ENCODE measurements around the gene ASB2. TPM values are rescaled to one million over a fixed set of nuclear protein-coding genes. Genes with fewer than 3 reads are reported as not detected.

The ASB2 gene
- total RNA-seq, 4 donors from 2014 or later, result 0.60 to 2.1 (median 1.8) TPM; not detected in 1

DNA sequence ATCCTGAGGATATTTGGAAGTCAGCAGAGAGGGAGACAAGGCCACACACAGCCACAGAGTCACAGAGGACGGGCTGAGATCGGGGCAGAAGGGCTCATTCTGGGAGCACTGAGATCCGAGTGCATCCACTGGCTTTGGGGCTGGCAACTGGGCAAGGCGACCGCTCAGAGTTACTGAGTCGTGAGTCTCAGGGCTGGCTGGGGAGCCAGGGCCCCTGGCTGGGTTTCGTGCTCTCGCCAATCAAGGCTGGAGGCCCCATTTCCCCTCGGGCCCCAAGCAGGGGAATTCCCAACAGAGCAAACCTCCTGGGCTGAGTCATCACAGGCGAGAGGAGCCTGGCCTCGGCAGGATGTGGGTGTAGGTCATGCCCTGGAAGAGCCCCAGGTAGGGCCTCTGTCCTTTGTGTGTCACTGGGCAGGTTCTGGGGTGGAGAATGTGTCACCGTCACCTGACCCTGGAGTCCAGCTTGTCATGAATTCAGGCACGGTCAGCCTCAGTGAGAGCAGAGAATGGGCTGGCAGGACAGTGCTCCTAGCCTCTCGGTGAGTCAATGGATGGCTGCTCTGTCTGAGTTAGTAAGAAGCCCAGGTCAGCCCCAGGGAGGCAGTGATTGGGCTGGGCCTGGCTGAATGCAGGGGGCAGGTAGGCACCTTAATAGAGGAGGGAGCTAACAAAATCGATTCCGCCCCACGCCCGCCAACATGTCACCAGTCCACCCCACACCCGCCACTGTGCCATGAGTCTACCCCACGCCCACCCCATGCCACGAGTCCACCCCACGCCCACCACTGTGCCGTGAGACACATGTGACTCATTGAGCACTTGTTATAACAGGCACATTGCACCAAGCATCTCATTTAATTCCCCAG, 16.9 kb downstream of the ASB2 start:
- H3K4me1 ChIP-seq, result peaks cover 0 to 41% (median 3%) of the 10 kb centered on the region in 4 donors
- no peak for DNase-seq (ENCODE audit: low spot score in 2 of 2)
- 63 to 78% methylated on average over 20 to 22 of the region's 23 CpGs for WGBS, 2 donors

DNA sequence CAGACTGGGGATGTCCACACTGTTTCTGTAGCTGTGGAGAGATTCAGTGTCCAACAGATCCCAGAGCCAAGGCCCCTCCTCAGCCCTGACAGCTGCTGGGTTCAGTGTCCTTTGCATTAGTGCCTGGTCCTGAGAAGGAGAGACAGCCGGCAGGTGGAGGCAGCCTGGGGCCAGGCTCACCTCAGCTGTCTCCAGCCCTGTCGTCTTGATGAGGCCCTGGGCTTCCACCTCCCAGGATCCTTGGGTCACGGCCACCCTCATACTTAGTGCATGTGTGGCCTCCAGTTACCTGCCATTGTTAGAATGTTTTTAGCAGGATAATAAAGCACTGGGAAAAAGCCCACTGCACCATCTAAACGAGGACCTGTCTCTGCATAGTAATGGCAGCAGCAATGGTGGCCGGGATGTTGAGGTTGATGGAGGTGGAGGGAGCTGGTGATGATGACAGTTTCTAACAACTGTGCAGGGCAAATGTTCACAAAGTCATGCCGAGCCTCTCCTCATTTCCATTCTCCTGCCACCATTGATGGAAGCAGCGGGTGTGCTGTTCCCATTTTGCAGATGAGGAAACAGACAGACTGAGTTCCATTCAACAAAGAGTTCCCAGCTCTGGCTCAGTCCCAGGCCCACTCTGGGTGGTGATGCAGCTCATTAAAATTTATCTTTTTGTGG, 17.7 kb downstream of the ASB2 start:
- Histone ChIP-seq H3K4me3 (no peak overlapping the region), H3K36me3 (no peaks in the 10 kb centered on the region), H3K4me1 (peaks cover 0 to 39% (median 3%) of the 10 kb centered on the region in 4 donors), H3K27me3 (no peaks in the 10 kb centered on the region), H3K9me3 (no peaks in the 10 kb centered on the region), H3K27ac (peak overlapping the region in 1 of 4 donors; percentile 53)
- TF ChIP-seq POLR2A (IDR thresholded peaks at IDR 0.05) (no peak), EP300 (IDR thresholded peaks at IDR 0.05) (no peak)
- TF ChIP-seq, protein P1, sequence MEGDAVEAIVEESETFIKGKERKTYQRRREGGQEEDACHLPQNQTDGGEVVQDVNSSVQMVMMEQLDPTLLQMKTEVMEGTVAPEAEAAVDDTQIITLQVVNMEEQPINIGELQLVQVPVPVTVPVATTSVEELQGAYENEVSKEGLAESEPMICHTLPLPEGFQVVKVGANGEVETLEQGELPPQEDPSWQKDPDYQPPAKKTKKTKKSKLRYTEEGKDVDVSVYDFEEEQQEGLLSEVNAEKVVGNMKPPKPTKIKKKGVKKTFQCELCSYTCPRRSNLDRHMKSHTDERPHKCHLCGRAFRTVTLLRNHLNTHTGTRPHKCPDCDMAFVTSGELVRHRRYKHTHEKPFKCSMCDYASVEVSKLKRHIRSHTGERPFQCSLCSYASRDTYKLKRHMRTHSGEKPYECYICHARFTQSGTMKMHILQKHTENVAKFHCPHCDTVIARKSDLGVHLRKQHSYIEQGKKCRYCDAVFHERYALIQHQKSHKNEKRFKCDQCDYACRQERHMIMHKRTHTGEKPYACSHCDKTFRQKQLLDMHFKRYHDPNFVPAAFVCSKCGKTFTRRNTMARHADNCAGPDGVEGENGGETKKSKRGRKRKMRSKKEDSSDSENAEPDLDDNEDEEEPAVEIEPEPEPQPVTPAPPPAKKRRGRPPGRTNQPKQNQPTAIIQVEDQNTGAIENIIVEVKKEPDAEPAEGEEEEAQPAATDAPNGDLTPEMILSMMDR (IDR thresholded peaks at IDR 0.05), result no peak
- 87 to 90% methylated on average over 6 to 7 of the region's 7 CpGs for WGBS, 2 donors
- no peak for DNase-seq (ENCODE audit: low spot score in 2 of 2)

More for the DNA sequence above, 16.9 kb downstream of the ASB2 start:
- TF ChIP-seq POLR2A (IDR thresholded peaks at IDR 0.05), result no peak
- TF ChIP-seq EP300 (IDR thresholded peaks at IDR 0.05), result no peak
- TF ChIP-seq, protein P1 (IDR thresholded peaks at IDR 0.05), result no peak
- Histone ChIP-seq H3K27me3 (no peaks in the 10 kb centered on the region), H3K36me3 (no peaks in the 10 kb centered on the region), H3K4me3 (no peak overlapping the region), H3K27ac (peak overlapping the region in 1 of 4 donors; percentile 53), H3K9me3 (no peaks in the 10 kb centered on the region)

DNA sequence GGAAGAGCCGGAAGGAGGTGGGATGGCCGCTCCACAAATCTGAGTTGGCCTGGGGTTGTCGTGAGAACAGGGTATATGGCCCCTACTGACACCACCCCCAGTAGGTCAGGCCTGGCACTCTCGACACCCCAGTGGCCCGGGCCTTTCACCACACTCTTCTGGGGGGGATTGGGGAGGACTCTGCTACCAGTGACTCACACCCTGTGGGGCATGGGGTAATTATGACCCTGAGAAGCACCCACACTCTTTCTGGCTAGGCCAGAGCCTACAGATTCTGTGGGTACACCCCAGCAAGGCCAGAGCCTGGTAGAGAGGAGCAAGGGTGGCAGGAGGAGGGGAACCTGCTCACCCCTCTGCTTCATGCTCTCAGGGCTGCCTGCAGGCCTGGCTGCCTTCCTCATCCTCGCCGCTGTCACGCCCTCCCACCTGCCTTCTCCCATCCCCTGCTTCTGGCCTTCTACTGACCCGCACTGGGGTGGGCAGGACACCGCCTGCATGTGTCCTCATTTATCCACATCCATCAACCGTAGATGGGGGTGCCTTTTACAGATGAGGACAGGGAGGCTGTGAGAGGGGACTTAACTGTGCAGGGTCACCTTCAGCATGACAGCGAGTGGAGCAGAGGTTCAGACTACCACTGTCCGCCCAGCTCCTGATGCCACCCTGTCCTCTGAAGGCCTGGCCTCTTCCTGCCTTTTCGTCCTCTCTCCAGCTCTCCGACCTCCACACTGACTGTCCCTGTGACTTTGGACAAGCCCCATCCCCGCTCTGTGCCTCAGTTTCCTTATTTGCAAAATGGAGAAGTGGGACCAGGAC, 18.4 kb downstream of the ASB2 start:
- WGBS, 2 donors, result 92 to 94% methylated on average over 14 to 16 of the region's 16 CpGs
- no peak for DNase-seq (ENCODE audit: low spot score in 2 of 2)
- no peaks in the 10 kb centered on the region for H3K27me3 ChIP-seq

DNA sequence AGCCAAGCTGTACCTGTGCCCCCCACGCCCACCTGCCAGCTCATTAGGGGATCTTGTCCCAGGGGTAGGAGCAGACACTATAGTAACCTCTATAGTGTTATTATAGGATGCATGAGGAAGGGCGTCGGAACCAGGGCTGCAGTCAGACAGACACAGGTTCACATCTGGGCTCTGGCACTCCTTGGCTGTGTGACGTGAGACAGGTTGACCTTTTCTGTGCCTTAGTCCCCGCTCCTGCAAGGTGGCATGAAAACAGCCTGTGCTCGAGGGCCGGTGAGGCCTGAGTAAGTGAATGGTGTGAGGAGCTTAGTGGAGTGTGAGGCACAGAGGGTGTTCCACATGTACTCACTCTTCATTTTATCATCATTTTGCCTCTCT, 19.0 kb downstream of the ASB2 start:
- Histone ChIP-seq H3K36me3 (no peaks in the 10 kb centered on the region), H3K27ac (no peak overlapping the region), H3K4me3 (no peak overlapping the region), H3K4me1 (peaks cover 0 to 29% (median 3%) of the 10 kb centered on the region in 4 donors), H3K9me3 (no peaks in the 10 kb centered on the region), H3K27me3 (no peaks in the 10 kb centered on the region)
- DNase-seq (ENCODE audit: low spot score in 2 of 2), result no peak
- 89 to 92% methylated on average over 7 of the region's 7 CpGs for WGBS, 2 donors
- TF ChIP-seq POLR2A (IDR thresholded peaks at IDR 0.05), result no peak
- TF ChIP-seq EP300 (IDR thresholded peaks at IDR 0.05), result no peak
- TF ChIP-seq, protein P1 (IDR thresholded peaks at IDR 0.05), result no peak

More for the DNA sequence above, 18.4 kb downstream of the ASB2 start:
- Histone ChIP-seq H3K9me3 (no peaks in the 10 kb centered on the region), H3K27ac (no peak overlapping the region), H3K36me3 (no peaks in the 10 kb centered on the region), H3K4me3 (no peak overlapping the region), H3K4me1 (peaks cover 0 to 31% (median 3%) of the 10 kb centered on the region in 4 donors)
- TF ChIP-seq EP300 (IDR thresholded peaks at IDR 0.05), result no peak
- TF ChIP-seq POLR2A (IDR thresholded peaks at IDR 0.05), result no peak
- TF ChIP-seq, protein P1 (IDR thresholded peaks at IDR 0.05), result no peak
